ENCODE data around the gene HSBP1L1.
"Not testable (repeated sequence)": the region's sequence is repeated elsewhere in the genome, so short reads cannot be mapped to it uniquely, and the experiment has no call there.

HSBP1L1 gene

GRCh38 chr18:79945118-79946042 is 19.1 kb upstream of the HSBP1L1 start:
- DNase-seq: no peak

GRCh38 chr18:79947054-79947755 is 17.2 kb upstream of the HSBP1L1 start:
- DNase-seq: no peak

GRCh38 chr18:79947881-79948610 is 16.4 kb upstream of the HSBP1L1 start:
- no peak for DNase-seq

- no peak for DNase-seq
These were observed 15.6 kb upstream of the HSBP1L1 start for GRCh38 chr18:79948719-79949411.

- DNase-seq: peak in 1 of 2 donors; percentile 60
These were observed 14.6 kb upstream of the HSBP1L1 start for GRCh38 chr18:79949697-79950487.

GRCh38 chr18:79950515-79951341 is 13.7 kb upstream of the HSBP1L1 start:
- peak in 1 of 2 donors; percentile 32 for DNase-seq

- DNase-seq: peak; percentile 94 to 96
These were observed 12.6 kb upstream of the HSBP1L1 start, which contains the start of gene SLC66A2 for GRCh38 chr18:79951545-79952455. Gene SLC66A2, minus strand, starts transcription at chr18:79951653. Its CDS starts 727 bp downstream, at chr18:79950926.

- no peak for DNase-seq
These were observed 11.9 kb upstream of the HSBP1L1 start for GRCh38 chr18:79952456-79952995.

GRCh38 chr18:79952996-79953559 is 11.4 kb upstream of the HSBP1L1 start:
- no peak for DNase-seq

GRCh38 chr18:79953971-79954651 is 10.3 kb upstream of the HSBP1L1 start:
- no peak for DNase-seq

GRCh38 chr18:79954791-79955190 is 9.7 kb upstream of the HSBP1L1 start:
- DNase-seq: no peak

- no peak for DNase-seq
These were observed 9.0 kb upstream of the HSBP1L1 start for GRCh38 chr18:79955302-79956075.

GRCh38 chr18:79956276-79956675 is 8.2 kb upstream of the HSBP1L1 start:
- no peak for DNase-seq

GRCh38 chr18:79958981-79959380 is 5.5 kb upstream of the HSBP1L1 start:
- no peak for DNase-seq

GRCh38 chr18:79960161-79960801 is 4.2 kb upstream of the HSBP1L1 start:
- not testable (repeated sequence) for DNase-seq

GRCh38 chr18:79960921-79961526 is 3.4 kb upstream of the HSBP1L1 start:
- DNase-seq: no peak
